ENCODE results near the gene NRDC.
"Not testable (repeated sequence)": the region's sequence is repeated elsewhere in the genome, so short reads cannot be mapped to it uniquely, and the experiment has no call there.

Gene NRDC

DNA sequence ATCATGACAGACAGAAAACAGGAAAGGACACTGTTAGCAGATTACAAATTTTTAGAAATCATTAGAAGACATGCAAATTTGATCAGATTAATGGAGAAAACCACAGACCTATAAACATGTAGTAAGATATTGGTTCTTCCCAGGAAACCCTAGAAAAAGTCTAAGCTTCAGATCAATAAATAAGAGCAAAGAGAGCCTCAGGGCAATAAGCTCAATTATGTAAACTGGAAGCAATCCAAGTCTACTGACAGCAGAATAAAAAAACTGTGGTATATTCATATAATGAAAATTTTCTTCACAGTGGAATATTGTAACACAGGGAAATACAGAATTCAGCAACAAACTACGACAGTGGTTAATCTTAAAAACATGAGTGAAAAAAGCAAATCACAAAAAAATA is 36.3 kb downstream of the NRDC start:
- no peak for DNase-seq

DNA sequence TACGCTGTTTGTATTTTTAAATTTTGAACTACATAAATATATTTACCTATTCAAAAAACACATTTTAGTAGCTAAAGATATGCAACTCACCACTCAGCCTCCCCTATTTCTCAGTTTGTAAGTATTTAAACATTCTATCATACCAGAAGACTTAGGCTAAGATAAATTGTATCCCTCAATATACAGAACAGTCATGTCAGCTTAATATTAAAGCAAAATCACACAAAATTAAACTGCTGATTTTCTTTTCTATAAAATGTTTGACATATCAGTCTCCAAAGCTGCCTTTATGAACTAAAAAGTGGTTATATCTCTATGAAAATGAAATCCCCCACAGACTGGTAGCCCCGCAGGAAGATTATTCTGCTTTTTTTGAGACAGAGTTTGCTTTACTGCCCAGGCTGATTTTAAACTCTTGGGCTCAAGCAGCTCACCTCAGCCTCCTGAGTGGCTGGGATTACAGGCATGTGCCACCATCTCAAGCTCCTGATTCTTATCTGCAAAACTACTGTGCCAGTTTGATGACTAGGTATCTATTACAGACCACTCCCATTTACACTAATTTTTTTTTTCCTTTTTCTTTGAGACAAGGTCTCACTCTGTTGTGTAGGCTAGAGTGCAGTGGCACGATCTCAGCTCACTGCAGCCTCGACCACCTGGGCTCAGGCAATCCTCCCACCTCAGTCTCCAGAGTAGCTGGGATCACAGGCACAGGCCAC is 37.6 kb downstream of the NRDC start:
- DNase-seq: no peak

DNA sequence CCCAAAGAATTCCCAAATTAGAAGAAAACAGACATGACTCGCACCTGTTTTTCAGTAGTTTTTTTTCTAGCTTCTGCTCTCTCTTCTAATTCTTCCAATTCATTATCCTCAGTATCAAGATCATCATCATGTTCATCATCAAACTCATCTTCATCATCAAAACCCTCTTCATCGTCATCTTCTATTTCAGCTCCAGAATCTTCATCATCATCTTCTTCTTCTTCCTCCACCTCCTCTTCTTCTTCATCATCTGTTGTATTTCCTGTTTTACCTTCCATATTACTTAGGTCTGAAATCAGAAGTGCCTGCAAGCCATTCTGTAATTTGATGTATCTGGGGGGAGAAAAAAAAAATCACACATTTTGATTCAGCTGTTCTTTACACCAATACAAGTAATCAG is 38.3 kb downstream of the NRDC start:
- DNase-seq: no peak

DNA sequence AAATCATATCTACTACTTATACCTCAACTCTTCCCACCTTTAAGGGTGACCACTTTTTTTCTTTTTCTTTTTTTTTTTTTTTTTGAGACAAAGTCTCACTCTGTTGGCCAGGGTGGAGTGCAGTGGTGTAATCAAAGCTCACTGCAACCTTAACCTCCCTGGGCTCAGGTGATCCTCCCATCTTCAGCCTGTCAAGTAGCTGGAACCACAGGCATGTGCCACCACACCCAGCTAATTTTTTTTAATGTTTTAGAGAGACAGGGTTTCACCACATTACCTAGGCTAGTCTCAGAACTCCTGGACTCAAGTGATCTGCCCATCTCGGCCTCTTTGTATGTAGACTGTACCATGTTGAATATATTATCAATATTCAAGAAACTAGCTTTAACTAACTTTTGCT is 39.4 kb downstream of the NRDC start:
- no peak for DNase-seq

DNA sequence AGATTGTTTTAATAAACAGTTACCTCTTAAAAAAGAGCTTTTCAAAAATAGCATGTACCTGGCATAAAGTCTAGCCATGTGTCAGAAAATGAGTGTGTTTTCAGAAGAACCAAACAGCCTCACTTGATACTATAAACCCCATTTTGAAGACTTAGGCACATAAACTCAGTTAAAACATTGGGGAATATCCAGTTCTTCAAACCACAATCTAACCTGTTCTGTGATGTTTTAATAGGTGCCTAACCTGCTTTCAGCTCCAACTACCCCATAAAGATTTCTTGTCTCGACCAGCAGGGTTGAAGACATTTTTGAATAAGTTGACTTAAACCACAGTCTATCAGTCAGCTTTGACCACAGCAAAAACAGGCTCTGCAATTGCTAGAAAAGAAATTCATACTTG is 41.3 kb downstream of the NRDC start:
- DNase-seq: no peak

DNA sequence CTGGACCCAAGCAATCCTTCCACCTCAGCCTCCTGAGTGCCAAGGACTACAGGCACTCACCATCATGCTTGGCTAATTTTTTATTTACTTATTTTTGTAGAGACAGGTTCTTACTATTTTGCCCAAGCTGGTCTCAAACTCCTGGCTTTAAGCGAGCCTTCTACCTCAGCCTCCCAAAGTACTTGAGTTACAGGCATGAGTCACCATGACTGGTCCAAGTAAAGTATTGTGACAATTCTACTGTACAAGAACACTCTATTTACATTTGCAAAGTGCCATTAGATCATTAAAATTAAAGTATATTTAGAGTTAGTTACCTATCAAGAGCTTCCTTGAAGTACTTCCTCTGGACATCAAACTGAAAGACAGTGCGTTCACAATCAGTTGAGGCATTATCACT is 44.8 kb downstream of the NRDC start:
- DNase-seq: no peak

DNA sequence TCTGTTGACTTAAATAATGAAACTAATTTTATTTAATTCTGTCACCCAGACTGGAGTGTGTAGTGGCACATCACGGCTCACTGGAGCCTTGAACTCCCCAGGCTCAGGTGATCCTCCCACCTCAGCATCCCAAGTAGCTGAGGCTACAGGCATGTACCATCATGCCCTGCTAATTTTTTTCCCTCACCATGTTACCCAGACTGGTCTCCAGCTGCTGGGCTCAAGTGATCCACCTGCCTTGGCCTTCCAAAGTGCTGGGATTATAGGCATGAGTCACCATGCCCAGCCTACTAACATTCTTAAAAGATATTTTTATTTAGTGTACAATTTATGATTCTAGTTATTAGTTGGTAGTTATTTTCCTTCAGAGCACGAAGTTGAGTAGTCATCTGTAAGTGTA is 49.5 kb downstream of the NRDC start:
- no peak for DNase-seq

DNA sequence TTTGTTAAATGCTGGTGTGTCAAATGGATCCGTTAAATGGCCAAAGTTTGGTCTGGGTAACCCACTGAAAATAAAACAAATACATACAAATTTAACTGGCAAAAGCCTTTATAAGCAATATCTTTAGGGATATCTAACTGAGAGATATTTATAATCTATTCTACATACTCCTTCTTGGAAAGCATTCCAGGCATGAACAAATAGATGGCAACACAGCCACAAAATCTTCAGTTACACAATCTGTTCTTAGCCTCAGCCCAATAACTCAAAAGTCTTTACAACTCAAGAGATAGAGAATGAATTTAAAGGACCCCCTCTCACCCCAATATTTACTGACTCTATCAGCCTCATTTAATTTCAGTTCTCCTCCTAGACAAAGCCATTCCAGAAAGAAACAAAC is 58.7 kb downstream of the NRDC start:
- no peak for DNase-seq

DNA sequence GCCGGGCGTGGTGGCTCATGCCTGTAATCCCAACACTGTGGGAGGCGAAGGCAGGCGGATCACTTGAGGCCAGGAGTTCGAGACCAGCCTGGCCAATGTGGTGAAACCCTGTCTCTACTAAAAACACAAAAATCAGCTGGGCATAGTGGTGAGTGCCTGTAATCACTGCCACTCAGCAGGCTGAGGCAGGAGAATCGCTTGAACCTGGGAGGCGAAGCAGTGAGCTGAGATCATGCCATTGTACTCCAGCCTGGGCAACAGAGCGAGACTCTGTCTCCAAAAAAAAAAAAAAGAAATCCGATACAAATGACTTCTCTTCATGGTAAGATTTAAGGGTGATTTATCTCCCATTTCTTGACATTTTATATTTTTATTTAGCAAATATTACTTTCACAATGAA is 59.5 kb downstream of the NRDC start:
- DNase-seq: not testable (repeated sequence)

DNA sequence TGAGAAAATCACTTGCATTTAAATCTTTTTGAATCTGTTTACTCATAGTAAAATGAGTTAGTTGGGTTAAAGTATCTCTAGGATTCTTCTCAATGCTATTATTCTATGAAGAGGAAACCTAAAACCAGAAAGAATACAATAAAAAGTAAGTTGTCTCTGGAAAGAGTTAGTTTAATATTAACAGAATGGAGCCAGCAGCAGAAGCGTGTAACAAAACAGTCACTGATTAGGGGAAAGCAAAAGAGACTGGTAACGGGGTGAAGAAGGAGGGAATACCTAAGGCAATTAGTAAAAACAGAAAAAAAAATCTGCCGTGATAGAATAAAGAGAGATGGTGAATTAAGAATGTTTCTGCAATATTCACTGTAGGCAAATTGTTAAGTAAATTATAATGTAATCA is 60.0 kb downstream of the NRDC start:
- no peak for DNase-seq

DNA sequence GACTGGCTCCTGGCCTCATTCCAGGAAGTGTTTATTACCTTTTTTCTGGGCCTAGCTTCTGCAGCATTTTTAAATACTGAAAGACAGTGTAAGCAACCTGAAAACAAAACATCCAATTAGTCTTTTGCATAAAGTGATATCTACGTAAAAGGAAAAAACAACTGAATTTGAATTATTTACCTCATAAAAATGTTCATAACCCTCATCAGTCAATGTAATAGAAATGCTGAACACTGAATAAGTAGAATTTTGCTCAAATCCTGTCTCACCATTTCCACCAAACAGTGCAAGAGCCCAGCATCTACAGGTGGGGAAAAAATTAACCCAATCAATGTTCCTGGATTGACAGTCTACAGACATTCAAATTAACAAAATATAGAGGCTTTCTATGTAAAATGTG is 64.0 kb downstream of the NRDC start:
- DNase-seq: no peak

DNA sequence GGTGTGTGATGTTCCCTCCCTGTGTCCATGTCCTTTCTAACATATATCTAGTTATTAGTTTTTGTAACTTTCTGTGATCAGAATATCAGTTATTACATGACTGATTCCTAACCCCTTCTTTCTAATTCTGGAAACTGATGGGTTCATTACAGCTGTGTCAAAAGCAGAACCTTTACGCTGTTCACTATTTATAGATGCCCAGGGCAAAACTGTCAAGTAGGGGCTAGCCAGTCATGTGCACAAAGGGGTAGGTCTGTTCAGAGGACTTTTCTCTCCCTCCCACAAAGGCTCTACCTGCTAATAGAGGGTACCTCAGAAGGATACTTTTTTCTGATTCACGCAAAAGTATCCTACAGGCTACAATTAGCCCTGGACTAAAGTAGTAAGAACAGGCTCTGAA is 79.2 kb downstream of the NRDC start:
- DNase-seq: no peak

DNA sequence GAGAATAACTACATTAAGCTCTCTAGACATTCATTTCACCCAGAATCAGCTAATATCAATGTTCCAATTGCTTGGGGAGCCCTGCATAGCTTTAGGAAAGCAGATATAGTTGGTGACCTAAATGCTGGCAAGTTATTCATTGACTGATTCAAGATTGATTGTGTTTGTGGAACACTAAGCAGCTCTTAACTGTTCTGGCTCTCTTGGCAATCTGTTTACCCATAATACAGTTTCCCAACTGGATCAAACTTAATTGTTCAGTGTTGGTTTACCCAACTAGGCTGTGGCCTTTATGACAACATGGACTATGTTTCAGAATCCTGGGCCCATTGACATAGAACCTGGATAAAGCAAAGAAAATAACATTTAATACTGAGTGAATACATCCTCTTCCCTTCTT is 83.7 kb downstream of the NRDC start:
- DNase-seq: no peak

DNA sequence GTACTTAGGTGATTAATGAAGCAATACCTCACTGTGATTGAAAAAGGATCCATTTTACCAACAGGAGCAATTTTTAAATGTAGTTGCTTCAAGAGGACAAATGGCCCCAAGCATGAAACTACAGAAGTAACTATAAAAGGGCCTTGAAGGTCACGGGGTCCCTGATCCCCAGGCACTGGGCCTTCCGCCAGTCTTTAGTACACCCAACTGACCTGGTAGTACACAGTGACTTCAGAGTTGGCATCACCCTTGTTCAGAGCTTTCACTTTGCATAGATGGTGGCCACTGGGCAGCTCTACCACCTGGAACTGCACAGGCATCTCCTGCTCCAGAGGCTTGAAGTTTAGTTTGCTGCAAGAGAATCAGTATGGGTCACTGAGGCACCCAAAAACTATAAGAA is 84.3 kb downstream of the NRDC start:
- no peak for DNase-seq

DNA sequence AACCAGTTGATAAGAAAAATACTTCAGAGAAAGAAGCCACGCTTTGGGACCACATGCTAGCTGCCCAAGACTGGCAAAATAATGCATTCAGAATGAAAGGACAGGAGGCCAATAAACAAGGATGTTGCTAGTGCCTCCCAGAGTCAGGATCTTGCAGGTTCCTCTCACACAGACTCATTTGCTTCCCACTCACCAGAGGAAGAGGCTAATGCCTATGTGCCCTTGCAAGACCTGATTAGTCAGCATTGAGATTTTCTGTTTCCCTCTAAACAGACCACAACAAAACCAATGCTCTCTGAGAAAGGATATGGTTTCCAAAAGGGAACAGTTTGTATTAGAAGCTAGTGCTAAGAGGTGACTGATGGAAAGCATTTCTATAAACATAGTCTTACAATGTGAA is 85.7 kb downstream of the NRDC start:
- DNase-seq: no peak

DNA sequence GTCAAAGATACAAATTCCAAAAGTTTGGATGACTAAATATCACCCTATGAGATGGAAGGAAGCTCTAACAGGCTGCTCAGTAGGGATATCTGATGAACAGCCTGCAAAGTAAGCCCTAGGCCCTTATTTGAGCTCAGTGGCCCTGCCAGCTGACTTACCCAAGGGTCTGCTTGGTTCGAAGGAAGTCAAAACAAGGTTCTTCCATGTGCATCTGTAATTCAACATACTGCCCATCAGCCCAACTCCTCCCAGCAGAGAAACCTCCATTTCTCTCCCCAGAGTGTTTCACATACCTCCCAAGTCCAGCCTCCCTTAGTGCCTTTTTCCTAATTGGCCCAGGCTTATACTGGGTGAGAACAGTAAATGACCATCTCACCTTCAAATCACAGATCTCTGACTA is 86.6 kb downstream of the NRDC start:
- DNase-seq: no peak

DNA sequence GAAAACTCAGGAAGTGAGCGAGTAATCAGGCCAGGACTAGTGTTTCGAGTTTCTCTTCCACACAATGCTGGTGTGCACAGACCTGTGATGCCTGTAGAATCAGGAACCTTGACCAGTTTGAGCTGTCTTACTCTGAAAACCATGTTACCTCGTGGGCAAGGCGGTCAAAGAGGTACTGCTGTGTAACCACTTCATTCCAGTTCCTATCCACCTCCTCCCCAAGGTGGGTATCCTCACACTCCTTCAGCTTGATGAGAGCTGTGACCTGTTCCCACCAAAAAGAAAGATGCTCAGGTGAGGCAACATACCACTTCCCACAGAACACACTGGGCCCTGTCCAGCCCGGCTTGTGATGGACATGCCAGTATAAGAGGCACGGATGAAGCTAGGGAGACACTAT is 88.1 kb downstream of the NRDC start:
- DNase-seq: no peak

DNA sequence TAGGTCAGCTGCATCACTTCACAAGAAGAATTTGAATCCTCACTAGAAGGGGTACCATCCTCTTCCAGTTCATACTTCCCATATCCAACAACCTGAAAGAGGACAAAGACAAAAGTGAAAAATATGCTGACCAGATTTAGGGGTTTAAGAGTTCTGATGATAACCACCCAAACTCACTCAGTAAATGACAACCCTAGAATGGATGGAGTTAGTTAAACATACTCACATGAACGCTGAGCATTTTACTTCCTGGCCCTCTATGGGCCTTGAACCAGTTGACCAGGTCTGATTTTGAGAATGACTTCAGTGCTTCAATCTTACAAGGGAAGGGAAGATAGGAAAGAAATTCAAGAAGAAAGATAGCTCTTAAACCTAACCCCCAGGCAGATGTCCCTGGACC is 89.2 kb downstream of the NRDC start:
- DNase-seq: no peak

DNA sequence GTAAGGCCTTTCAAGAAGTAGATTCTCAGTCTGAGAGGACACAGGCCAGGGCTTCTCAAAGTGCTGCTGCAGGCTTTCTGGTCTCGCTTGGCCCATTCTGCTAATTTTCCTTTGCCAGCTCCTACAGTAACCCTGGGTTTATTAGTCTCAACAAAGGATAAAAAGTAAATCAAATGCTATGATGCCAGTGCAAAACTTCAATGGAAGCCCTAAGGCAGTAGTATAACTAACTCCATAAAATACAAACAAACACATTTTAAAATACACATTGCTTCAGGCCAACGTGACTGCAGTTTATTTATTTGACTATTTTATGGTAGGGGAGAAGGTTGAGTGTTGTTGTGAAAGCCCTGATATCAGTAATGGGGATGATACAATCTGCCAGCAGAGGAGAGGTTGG is 89.6 kb downstream of the NRDC start:
- no peak for DNase-seq

DNA sequence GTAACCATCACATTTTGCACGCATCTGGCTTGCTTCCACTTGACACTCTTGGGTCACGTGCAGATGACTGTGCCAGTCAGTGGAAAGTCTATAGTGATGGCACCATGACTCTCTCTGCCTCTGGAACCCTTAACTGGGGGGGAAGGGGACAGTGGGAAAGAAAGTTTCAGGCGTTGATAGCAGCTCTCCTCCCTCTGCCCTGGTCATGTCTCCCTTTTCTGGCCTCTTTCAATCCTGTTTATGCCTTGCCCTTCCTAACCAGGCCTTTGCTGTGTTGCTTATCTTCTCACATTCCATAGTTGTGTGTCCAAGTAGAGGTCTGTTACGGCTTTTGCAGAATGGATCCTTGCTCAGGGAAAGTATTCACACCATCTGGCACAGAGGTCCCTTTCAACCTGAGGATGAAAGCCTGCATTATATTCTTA is 93.5 kb downstream of the NRDC start:
- no peak for DNase-seq

DNA sequence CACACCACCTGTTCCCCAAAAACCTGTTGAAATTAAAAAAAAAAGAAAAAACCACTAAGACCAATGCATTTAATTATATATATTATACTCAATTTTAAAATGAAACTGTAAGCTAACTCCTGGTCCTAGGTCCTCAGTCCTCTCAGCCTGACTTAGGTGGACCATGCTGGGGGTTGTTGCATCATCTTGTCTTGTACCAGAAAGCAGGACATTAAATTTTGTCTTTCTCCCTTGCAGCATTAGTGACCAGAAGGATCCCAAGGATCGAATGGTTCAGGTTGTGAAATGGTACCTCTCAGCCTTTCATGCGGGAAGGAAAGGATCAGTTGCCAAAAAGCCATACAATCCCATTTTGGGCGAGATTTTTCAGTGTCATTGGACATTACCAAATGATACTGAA is 97.6 kb downstream of the NRDC start:
- DNase-seq: no peak

DNA sequence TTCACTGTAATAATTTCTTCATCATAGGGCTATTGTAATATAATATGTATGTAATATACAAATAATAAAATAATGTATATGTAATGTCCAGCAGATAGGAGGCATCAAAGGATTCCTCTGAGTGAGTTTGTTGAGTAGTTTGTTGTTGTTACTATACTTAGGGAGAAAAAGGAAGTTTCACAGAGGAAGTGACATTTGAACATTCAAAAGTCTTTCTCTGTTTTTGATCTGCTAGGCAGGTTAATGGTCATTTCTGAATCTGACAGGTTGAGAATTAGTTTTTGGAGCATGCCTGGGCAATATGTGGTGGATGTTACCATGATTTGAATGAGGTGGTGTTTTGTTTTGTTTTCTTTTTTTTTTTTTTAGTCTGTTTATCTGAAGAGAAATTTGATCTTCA is 102.1 kb downstream of the NRDC start:
- DNase-seq: no peak

DNA sequence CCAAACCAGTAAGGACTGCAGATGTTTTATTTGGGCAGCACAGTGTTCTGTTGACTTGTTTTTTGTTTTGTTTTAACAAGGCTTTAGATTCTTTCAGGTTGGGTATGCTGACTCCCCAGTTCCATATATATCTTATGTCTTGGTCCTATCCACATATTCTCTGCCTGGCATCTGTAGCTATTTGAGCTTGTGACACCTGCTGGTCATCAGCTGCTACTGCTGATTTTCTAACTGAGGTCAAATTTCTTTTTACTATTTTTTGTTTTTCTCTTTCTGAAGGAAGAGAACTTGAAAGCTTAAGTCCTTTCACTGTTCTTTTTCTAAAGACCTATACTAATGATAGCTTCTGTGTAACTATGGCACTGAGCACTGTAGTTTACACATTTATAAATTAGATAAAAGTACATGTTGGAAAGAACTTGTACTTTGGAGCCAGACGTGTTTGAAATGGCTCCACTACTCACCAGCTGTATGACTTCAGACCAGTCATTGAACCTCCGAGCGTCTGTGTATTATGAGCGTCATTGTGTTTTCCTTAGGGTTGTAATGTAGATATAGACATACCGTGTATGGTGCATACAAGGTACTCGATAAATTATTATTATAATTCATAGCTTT is 109.4 kb downstream of the NRDC start:
- no peak for DNase-seq

DNA sequence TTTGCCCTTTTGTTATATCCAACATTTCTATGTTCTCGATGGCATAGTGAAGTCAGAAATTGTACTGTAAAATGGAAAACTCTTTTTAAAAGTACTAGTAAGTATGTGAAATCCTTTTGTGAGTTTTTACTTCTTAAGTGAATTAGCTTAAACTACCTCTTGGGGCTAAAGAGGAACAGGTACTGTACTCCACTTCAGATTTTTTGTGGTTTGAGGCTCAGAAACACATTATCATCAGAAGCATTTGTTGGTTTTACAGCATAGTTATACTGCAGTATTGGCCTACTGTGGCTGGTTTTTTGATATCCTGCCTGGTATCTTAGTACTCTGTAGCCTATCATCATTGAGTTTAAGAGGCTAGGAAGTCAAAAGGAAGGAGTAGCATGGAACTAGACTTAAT is 117.2 kb downstream of the NRDC start:
- no peak for DNase-seq

DNA sequence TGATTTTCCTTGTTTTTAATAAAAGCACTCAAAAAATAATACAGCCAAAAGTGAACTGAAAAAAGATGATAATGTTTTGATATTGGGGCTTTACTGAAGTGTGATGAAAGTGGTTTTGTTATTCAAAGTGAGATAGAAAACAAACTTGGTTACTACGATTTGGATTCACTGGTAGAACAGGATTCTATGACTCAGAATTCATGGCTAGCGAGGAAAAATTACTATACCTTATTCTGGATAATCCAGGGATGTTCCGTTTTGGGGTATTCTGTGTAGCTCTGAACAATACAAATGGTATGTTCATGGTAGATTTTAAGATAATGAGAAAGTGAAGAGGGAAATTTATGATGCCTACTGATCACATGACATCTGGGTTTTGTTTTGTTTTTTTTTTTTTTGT is 117.7 kb downstream of the NRDC start:
- no peak for DNase-seq

Data from right forelimb (tissue), 1 donor.